ENCODE data around the gene WWOX. TPM values are rescaled to one million over a fixed set of nuclear protein-coding genes. Genes with fewer than 3 reads are reported as not detected.

The WWOX gene
- total and polyA plus RNA-seq, 2 of the 13 experiments (the other 11 are each of a cell fraction or from before 2014, with no cell fraction given) = 9.1 to 37.4 TPM

DNA sequence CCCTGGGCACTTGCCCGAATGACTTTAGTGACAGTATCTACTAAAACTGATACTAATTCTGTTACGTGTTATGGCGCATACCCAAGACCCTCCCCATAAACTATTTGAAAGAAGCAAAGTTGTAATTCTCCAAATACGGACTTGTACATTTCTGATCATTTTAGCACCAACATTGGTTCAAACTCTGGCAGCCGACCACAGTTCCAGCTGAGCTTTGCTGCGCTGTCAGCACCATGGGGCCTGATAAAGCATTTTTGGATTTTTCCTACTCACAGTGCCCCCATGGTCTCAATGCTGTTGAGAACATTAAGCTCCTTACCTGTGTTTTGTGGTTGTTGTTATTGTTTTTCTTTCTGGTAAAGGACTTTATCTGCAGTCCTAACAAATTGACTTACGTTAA, 1040.3 kb downstream of the WWOX start:
- no peak overlapping the region for H3K27ac ChIP-seq (ENCODE audit: extremely low read length, insufficient read depth, low read length)

GRCh38 chr16:79143026-79143425, 1043.6 kb downstream of the WWOX start:
- in situ Hi-C loops (cut with HindIII; ENCODE audit: extremely low pct_ligation_motif_present, low pct_unique_long_range_greater_than_20kb) (no loop called here), intact Hi-C loops (cut with micrococcal nuclease; ENCODE audit: unreplicated experiment) (no loop called here)
- Histone ChIP-seq H3K4me1 (ENCODE audit: insufficient read depth, low read length) (no peaks in the 10 kb centered on the region), H3K36me3 (replicated peaks in 1 of 2; ENCODE audit: control insufficient read depth in 1 of 2, insufficient read depth in 2 of 2, low read length in 2 of 2) (no peaks in the 10 kb centered on the region), H3K9me3 (ENCODE audit: low read length) (no peaks in the 10 kb centered on the region), H3K4me2 (ENCODE audit: low read depth, low read length) (no peak overlapping the region), H3K27ac (ENCODE audit: extremely low read length, insufficient read depth, low read length) (no peak overlapping the region), H3K79me2 (ENCODE audit: insufficient read depth, low read length) (no peaks in the 10 kb centered on the region), H3K27me3 (ENCODE audit: control insufficient read depth in 1 of 2, insufficient read depth in 2 of 2, low read length in 2 of 2) (peaks cover 0 to 5% of the 10 kb centered on the region in 2 experiments; a peak in 1 of 5 replicates), H4K20me1 (ENCODE audit: insufficient read depth, low read length) (no peaks in the 10 kb centered on the region), H3K9ac (ENCODE audit: insufficient read depth, low read depth, low read length) (no peak overlapping the region), H3K4me3 (replicated peaks in 1 of 3; ENCODE audit: insufficient read depth in 1 of 3, low read depth in 2 of 3, low read length in 3 of 3) (no peak overlapping the region), H2AFZ (ENCODE audit: low read length) (no peak overlapping the region)
- 76% methylated on average over 2 of the region's 2 CpGs for WGBS (ENCODE audit: low lambda C conversion rate)
- no peak for ATAC-seq
- POLR2A ChIA-PET = no interaction called here
- no TSS peak for BruUV-seq (replicated peaks)
- FAIRE-seq = no peak
- CTCF ChIA-PET (ENCODE audit: low intra/inter-chr PET ratio, low total read pairs) = no interaction called here
- no peak for DNase-seq (ENCODE audit: low spot score)
- TF ChIP-seq CERS6 (CRISPR knock-in tag; IDR thresholded peaks at IDR 0.05) (no peak), CEBPB (IDR thresholded peaks at IDR 0.05; ENCODE audit: borderline replicate concordance, low read depth, low read length) (no peak), ZNF3 (CRISPR knock-in tag; IDR thresholded peaks at IDR 0.05) (no peak), ZSCAN22 (CRISPR knock-in tag; IDR thresholded peaks at IDR 0.05) (no peak), MAFF (IDR thresholded peaks at IDR 0.05; ENCODE audit: low read depth, low read length) (no peak), ZFP36L1 (CRISPR knock-in tag; IDR thresholded peaks at IDR 0.05) (no peak), NRL (CRISPR knock-in tag; IDR thresholded peaks at IDR 0.05; ENCODE audit: borderline replicate concordance) (no peak), ZNF569 (CRISPR knock-in tag; IDR thresholded peaks at IDR 0.05; ENCODE audit: borderline replicate concordance) (no peak), ZNF230 (CRISPR knock-in tag; IDR thresholded peaks at IDR 0.05) (no peak)
- TF ChIP-seq, protein P1, sequence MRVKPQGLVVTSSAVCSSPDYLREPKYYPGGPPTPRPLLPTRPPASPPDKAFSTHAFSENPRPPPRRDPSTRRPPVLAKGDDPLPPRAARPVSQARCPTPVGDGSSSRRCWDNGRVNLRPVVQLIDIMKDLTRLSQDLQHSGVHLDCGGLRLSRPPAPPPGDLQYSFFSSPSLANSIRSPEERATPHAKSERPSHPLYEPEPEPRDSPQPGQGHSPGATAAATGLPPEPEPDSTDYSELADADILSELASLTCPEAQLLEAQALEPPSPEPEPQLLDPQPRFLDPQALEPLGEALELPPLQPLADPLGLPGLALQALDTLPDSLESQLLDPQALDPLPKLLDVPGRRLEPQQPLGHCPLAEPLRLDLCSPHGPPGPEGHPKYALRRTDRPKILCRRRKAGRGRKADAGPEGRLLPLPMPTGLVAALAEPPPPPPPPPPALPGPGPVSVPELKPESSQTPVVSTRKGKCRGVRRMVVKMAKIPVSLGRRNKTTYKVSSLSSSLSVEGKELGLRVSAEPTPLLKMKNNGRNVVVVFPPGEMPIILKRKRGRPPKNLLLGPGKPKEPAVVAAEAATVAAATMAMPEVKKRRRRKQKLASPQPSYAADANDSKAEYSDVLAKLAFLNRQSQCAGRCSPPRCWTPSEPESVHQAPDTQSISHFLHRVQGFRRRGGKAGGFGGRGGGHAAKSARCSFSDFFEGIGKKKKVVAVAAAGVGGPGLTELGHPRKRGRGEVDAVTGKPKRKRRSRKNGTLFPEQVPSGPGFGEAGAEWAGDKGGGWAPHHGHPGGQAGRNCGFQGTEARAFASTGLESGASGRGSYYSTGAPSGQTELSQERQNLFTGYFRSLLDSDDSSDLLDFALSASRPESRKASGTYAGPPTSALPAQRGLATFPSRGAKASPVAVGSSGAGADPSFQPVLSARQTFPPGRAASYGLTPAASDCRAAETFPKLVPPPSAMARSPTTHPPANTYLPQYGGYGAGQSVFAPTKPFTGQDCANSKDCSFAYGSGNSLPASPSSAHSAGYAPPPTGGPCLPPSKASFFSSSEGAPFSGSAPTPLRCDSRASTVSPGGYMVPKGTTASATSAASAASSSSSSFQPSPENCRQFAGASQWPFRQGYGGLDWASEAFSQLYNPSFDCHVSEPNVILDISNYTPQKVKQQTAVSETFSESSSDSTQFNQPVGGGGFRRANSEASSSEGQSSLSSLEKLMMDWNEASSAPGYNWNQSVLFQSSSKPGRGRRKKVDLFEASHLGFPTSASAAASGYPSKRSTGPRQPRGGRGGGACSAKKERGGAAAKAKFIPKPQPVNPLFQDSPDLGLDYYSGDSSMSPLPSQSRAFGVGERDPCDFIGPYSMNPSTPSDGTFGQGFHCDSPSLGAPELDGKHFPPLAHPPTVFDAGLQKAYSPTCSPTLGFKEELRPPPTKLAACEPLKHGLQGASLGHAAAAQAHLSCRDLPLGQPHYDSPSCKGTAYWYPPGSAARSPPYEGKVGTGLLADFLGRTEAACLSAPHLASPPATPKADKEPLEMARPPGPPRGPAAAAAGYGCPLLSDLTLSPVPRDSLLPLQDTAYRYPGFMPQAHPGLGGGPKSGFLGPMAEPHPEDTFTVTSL (CRISPR knock-in tag; IDR thresholded peaks at IDR 0.05; ENCODE audit: borderline replicate concordance) = no peak

More for the DNA sequence above, 1040.3 kb downstream of the WWOX start:
- peaks cover 0 to 6% of the 10 kb centered on the region in 2 experiments; a peak in 2 of 5 replicates for H3K27me3 ChIP-seq (ENCODE audit: control insufficient read depth in 1 of 2, insufficient read depth in 2 of 2, low read length in 2 of 2)
- intact Hi-C loops (cut with micrococcal nuclease; ENCODE audit: unreplicated experiment) (no loop called here), in situ Hi-C loops (cut with HindIII; ENCODE audit: extremely low pct_ligation_motif_present, low pct_unique_long_range_greater_than_20kb) (no loop called here)
- DNase-seq (ENCODE audit: low spot score) (no peak), ATAC-seq (no peak), FAIRE-seq (no peak)
- no peak overlapping the region for H2AFZ ChIP-seq (ENCODE audit: low read length)
- no peaks in the 10 kb centered on the region for H3K9me3 ChIP-seq (ENCODE audit: low read length)
- H3K4me3 ChIP-seq (replicated peaks in 1 of 3; ENCODE audit: insufficient read depth in 1 of 3, low read depth in 2 of 3, low read length in 3 of 3) = no peak overlapping the region
- no peak for TF ChIP-seq AGO2 (optimal IDR thresholded peaks at IDR 0.05; ENCODE audit: low read depth, low read length)
- H3K79me2 ChIP-seq (ENCODE audit: insufficient read depth, low read length) = no peaks in the 10 kb centered on the region
- H3K4me2 ChIP-seq (ENCODE audit: low read depth, low read length) = no peak overlapping the region
- no peaks in the 10 kb centered on the region for H3K36me3 ChIP-seq (replicated peaks in 1 of 2; ENCODE audit: control insufficient read depth in 1 of 2, insufficient read depth in 2 of 2, low read length in 2 of 2)
- POLR2A ChIA-PET = no interaction called here
- H3K9ac ChIP-seq (ENCODE audit: insufficient read depth, low read depth, low read length) = no peak overlapping the region
- CTCF ChIA-PET (ENCODE audit: low intra/inter-chr PET ratio, low total read pairs) = no interaction called here
- BruUV-seq (replicated peaks) = no TSS peak
- WGBS (ENCODE audit: low lambda C conversion rate) = 68% methylated on average over 7 of the region's 7 CpGs
- no peaks in the 10 kb centered on the region for H4K20me1 ChIP-seq (ENCODE audit: insufficient read depth, low read length)
- no peaks in the 10 kb centered on the region for H3K4me1 ChIP-seq (ENCODE audit: insufficient read depth, low read length)
